Subcutaneous adipose tissue (tissue), 4 donors: ENCODE measurements around the gene LCOR. TPM values are rescaled to one million over a fixed set of nuclear protein-coding genes. Genes with fewer than 3 reads are reported as not detected.

Experiments used
- total RNA-seq, 4 donors: library from RNA; depleted of rRNA; stranded (reverse); fragments of >200 nt; gene quantifications; one replicate each; pipeline ENCODE4 v1.1.0, GENCODE V29; 2016
- TF ChIP-seq, protein P1 (sequence below): fragments of 450-650 bp; IDR thresholded peaks from one replicate; pipeline ENCODE4 v1.5.1; 2016; ENCODE audit warnings: low read depth, mild to moderate bottlenecking, control low read depth, antibody characterized with exemption, moderate library complexity

Gene LCOR
- total RNA-seq, 4 donors from 2014 or later = 23.6 to 45.2 (median 32.9) TPM

DNA sequence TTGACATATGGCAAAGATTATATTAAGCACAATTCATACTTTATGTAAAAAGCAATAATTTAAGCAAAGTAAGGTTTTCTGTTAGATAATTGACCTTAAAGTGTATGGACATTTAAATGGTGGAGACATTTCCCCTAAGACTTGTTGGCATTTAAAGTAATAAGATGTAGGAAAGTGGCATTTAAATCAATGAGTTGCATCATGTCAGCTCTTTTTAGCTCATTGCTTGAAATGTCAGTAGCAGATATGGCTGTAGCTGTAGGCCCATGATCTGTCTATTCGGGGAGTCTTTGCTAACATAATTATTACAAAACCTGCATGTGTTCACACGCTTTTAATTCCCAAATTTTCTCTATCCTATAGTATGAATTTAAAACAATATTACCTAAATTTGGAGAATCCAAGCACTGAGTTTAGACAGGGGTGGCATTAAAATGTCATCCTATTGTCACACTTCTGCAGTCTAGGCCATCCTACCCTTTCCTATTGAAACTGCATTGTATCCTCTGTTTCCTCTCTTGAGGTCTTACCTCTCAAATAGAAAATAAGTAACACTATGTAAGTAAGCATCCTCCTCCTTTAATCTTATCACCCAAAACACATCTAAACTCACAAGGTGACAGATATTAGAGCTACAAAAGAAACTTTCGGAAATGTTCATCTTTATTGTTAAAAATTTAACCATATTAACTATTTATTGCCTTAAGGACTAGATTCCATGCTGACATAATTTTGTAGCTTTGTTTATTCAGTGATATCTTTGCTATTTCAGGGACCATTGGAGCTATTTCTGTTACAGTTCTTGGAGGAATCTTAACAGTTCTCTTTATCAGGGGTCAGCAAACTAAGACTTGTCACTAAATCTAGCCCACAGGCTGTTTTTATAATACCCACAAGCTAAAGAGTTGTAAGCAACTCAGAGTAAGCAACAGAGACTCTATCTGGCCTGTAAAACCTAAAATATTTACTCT, 91.2 kb downstream of the LCOR start:
- TF ChIP-seq, protein P1, sequence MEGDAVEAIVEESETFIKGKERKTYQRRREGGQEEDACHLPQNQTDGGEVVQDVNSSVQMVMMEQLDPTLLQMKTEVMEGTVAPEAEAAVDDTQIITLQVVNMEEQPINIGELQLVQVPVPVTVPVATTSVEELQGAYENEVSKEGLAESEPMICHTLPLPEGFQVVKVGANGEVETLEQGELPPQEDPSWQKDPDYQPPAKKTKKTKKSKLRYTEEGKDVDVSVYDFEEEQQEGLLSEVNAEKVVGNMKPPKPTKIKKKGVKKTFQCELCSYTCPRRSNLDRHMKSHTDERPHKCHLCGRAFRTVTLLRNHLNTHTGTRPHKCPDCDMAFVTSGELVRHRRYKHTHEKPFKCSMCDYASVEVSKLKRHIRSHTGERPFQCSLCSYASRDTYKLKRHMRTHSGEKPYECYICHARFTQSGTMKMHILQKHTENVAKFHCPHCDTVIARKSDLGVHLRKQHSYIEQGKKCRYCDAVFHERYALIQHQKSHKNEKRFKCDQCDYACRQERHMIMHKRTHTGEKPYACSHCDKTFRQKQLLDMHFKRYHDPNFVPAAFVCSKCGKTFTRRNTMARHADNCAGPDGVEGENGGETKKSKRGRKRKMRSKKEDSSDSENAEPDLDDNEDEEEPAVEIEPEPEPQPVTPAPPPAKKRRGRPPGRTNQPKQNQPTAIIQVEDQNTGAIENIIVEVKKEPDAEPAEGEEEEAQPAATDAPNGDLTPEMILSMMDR = no peak

GRCh38 chr10:96924861-96925260, 92.8 kb downstream of the LCOR start:
- TF ChIP-seq, protein P1 = no peak

DNA sequence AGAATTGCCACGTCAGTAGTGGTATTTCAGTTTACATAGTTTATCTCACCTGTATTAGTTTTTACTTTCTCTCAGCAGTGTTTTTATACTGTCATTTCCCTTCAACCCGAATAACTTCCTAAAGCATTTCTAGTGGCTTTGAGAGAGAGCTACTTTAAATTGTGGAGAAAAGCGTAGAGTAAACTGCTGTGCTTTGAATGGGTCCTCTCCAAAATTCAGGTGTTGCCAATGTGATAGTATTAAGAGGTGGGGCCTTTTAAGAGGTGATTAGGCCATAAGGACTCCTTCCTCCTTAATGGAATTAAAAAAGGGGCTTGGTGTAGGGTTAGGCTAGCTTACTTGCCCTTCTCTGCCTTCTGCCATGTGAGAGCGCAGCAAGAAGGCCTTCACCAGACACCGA, 98.4 kb downstream of the LCOR start:
- TF ChIP-seq, protein P1 = no peak

DNA sequence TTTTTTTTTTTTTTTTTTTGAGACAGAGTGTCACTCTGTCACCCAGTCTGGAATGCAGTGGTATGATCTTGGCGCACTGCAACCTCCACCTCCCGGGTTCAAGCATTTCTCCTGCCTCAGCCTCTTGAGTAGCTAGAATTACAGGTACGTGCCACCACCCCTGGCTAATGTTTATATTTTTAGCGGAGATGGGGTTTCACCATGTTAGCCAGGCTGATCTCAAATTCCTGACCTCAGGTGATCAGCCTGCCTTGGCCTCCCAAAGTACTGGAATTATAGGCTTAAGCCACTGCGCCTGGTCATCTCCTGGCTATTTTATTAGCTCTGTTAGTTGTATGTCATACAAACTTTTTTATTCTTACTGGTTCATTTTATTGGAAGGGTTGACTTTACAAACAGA, 103.0 kb downstream of the LCOR start:
- TF ChIP-seq, protein P1 = no peak

- TF ChIP-seq, protein P1 = no peak
Observed at GRCh38 chr10:96935810-96936209, 103.7 kb downstream of the LCOR start.

- TF ChIP-seq, protein P1 = no peak
Observed at GRCh38 chr10:96947036-96947435, 114.9 kb downstream of the LCOR start.

GRCh38 chr10:96949039-96949683, 117.1 kb downstream of the LCOR start:
- TF ChIP-seq, protein P1 = no peak
